Measurements from ENCODE around the gene DDX51.
"Not testable (repeated sequence)": the region's sequence is repeated elsewhere in the genome, so short reads cannot be mapped to it uniquely, and the experiment has no call there.

The DDX51 gene

DNA sequence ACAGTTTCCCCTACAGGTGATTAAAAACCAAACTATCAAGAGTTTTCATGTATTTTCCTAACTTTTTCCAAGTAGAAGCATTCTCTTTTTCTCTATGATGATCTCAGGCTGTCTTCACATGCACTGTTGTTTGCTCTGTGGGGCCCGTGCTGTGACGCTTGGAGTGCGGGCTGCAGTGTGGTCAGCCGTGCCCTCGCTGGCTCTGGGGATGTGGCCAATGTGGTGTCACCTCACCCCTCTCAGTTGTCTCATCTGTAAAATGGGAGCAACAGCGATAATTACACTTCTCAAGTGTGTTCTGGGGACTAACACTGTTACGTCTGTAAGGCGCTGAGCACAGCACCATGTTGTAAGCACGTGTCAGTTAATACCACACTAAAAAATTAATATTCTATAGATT lies 28.6 kb downstream of the DDX51 start:
- no peak for DNase-seq (ENCODE audit: low read depth)
- Histone ChIP-seq H3K36me3 (ENCODE audit: control insufficient read depth, insufficient read depth, low read length, severe bottlenecking) (peaks cover 83% of the 10 kb centered on the region), H3K4me1 (ENCODE audit: control insufficient read depth, insufficient read depth, low read length) (no peaks in the 10 kb centered on the region), H3K27me3 (replicated peaks; ENCODE audit: control insufficient read depth, insufficient read depth, low read length) (no peaks in the 10 kb centered on the region), H3K9ac (ENCODE audit: low read length) (no peak overlapping the region), H3K9me3 (ENCODE audit: control insufficient read depth, low read length) (no peaks in the 10 kb centered on the region), H3K4me3 (ENCODE audit: low read length) (no peak overlapping the region)

DNA sequence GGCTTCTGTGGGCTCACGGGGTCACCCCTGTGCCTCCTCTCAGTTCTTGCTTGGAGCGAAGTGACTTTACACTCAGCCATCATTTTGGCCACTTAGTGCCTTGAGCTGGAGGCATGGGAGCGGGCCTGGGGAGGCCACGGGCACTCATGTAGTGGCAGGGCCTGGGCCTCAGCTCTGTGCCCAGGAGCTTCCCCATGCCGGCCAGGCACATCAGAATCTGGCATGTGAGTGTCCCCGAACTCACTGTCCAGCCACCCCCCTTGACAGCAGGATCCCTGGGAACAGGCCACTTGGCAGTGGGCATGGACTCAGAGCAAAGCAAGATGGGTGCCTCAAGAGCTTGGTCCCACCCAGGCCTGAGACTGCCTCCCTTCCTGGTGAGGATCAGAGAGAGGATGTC lies 29.5 kb downstream of the DDX51 start:
- Histone ChIP-seq H3K9ac (ENCODE audit: low read length) (no peak overlapping the region), H3K36me3 (ENCODE audit: control insufficient read depth, insufficient read depth, low read length, severe bottlenecking) (peaks cover 81% of the 10 kb centered on the region), H3K27me3 (replicated peaks; ENCODE audit: control insufficient read depth, insufficient read depth, low read length) (no peaks in the 10 kb centered on the region), H3K9me3 (ENCODE audit: control insufficient read depth, low read length) (no peaks in the 10 kb centered on the region), H3K4me3 (ENCODE audit: low read length) (no peak overlapping the region), H3K4me1 (ENCODE audit: control insufficient read depth, insufficient read depth, low read length) (no peaks in the 10 kb centered on the region)
- DNase-seq (ENCODE audit: low read depth): no peak

DNA sequence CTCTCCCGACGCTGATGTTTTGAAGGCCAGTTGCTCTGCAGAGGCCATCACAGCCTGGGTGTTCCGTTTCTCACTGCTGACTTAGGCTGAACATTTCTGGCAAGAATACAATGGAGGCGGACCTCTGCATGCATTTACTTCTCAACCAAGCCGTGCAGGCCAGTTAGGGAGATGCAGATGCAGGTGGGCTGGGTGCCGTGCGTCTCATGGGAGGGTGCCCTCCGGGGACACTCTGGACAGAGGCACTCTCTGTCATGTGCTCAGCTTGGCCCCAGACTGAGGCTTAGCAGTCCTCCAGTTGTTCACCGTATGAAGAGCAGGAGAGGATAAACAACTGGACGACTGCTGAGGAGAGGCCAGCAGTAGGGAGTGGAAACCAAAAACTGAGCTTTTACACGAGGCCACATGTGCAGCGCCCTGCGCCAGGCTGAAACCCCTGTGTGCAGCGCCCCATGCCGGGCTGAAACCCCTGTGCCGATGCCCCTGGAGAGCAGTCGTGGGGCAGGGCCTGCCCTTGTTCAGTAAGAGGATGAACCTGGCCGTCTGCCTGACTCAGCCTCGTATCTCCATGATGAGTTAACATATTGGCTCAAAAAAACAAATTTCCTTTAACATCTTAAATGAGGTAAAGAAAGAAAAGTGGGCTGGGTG lies 32.3 kb downstream of the DDX51 start:
- Histone ChIP-seq H3K9me3 (ENCODE audit: control insufficient read depth, low read length) (no peaks in the 10 kb centered on the region), H3K36me3 (ENCODE audit: control insufficient read depth, insufficient read depth, low read length, severe bottlenecking) (peaks cover 73% of the 10 kb centered on the region), H3K9ac (ENCODE audit: low read length) (no peak overlapping the region), H3K4me1 (ENCODE audit: control insufficient read depth, insufficient read depth, low read length) (no peaks in the 10 kb centered on the region), H3K4me3 (ENCODE audit: low read length) (no peak overlapping the region), H3K27me3 (replicated peaks; ENCODE audit: control insufficient read depth, insufficient read depth, low read length) (no peaks in the 10 kb centered on the region)
- no peak for DNase-seq (ENCODE audit: low read depth)

DNA sequence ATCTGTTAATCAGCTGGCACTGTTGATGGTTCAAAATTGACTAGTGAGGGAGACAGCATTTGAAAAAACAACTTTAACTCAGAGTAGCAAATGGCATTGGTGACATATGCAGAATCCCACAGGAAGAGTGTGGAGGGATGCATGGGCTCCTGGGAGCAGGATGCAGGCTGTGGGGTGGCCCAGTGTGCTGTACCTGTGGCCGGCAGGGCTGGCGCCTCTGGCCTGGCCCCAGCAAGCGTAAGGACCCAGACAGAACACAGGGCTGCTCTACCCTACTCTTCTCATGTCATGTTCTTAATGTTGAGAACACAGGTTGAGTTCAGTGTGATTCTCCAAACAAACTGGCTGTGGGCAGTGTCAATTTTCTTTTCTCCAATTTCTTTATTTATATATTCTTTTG lies 33.4 kb downstream of the DDX51 start:
- Histone ChIP-seq H3K9ac (ENCODE audit: low read length) (no peak overlapping the region), H3K27me3 (replicated peaks; ENCODE audit: control insufficient read depth, insufficient read depth, low read length) (no peaks in the 10 kb centered on the region), H3K4me3 (ENCODE audit: low read length) (no peak overlapping the region), H3K9me3 (ENCODE audit: control insufficient read depth, low read length) (no peaks in the 10 kb centered on the region), H3K4me1 (ENCODE audit: control insufficient read depth, insufficient read depth, low read length) (no peaks in the 10 kb centered on the region), H3K36me3 (ENCODE audit: control insufficient read depth, insufficient read depth, low read length, severe bottlenecking) (peaks cover 68% of the 10 kb centered on the region)
- DNase-seq (ENCODE audit: low read depth): no peak

DNA sequence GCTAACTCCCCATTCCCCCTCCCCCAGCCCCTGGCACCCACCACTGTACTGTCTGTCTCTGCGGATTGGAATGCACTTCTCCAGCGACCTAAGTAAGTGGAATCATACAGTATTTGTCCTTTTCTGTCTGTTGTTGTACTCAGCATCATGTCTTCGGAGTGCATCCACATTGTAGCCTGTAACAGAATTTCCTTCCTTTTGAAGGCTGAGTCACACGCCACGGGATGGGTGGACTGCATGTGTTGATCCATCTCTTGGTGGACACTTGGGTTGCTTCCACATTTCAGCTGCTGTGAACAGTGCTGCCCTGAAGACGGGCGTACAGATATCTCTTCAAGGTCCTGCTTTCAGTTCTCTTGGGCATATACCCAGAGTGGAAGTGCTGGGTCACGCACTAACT lies 34.4 kb downstream of the DDX51 start:
- peaks cover 67% of the 10 kb centered on the region for H3K36me3 ChIP-seq (ENCODE audit: control insufficient read depth, insufficient read depth, low read length, severe bottlenecking)
- H3K4me1 ChIP-seq (ENCODE audit: control insufficient read depth, insufficient read depth, low read length): no peaks in the 10 kb centered on the region
- no peaks in the 10 kb centered on the region for H3K9me3 ChIP-seq (ENCODE audit: control insufficient read depth, low read length)
- H3K4me3 ChIP-seq (ENCODE audit: low read length): no peak overlapping the region
- no peak for DNase-seq (ENCODE audit: low read depth)
- H3K9ac ChIP-seq (ENCODE audit: low read length): no peak overlapping the region
- no peaks in the 10 kb centered on the region for H3K27me3 ChIP-seq (replicated peaks; ENCODE audit: control insufficient read depth, insufficient read depth, low read length)

DNA sequence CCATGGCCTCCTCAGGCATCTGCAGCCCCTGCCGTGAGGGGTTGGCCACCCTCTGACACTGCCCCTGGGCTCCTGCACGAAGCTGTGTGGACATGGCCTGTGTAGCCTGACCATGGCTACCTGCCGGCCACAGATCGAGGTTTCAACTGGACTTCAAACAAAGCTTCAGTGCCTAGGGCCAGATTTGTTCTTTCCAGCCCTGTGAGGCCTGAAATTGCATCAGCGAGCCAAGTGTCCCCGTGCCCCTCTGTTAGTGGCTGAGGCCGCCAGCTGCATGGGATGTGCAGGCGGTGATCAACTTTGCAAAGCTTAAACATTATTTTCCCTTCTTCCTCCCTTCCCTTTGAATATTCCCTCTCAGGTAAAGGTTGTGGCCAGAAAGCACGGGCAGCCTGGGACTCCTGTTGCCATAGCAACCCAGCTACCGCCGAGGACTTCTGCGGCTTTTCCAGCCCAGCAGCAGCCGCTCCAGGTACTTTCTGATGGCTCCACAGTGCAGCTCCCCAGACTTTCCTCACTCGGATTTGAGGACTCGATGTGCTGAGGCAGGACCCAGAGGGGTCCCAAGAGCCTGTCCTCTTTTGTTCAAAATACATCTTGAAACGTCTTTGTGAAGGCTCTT lies 35.8 kb downstream of the DDX51 start:
- no peaks in the 10 kb centered on the region for H3K27me3 ChIP-seq (replicated peaks; ENCODE audit: control insufficient read depth, insufficient read depth, low read length)
- peaks cover 58% of the 10 kb centered on the region for H3K36me3 ChIP-seq (ENCODE audit: control insufficient read depth, insufficient read depth, low read length, severe bottlenecking)
- no peaks in the 10 kb centered on the region for H3K9me3 ChIP-seq (ENCODE audit: control insufficient read depth, low read length)
- DNase-seq (ENCODE audit: low read depth): no peak
- H3K4me1 ChIP-seq (ENCODE audit: control insufficient read depth, insufficient read depth, low read length): no peaks in the 10 kb centered on the region
- no peak overlapping the region for H3K9ac ChIP-seq (ENCODE audit: low read length)
- no peak overlapping the region for H3K4me3 ChIP-seq (ENCODE audit: low read length)

DNA sequence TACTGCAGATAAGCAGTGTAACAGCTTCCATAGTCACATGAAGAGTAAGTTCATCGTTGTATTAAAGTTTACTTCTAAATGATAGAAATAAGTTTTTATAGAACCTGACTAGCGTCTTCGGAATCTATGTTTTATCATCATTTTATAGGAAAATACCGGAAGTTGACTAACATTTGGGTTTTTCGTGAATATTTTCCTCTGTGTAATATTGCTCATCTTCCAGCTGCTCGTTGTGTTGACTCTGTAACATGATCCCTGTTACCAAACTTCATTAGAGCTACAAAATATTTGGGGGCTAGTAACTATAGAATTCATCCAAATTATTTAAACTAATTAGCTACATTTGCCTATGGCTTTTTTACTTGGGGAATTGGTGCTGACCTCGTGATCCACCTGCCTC lies 37.2 kb downstream of the DDX51 start:
- no peak overlapping the region for H3K9ac ChIP-seq (ENCODE audit: low read length)
- no peaks in the 10 kb centered on the region for H3K27me3 ChIP-seq (replicated peaks; ENCODE audit: control insufficient read depth, insufficient read depth, low read length)
- H3K9me3 ChIP-seq (ENCODE audit: control insufficient read depth, low read length): no peaks in the 10 kb centered on the region
- no peaks in the 10 kb centered on the region for H3K4me1 ChIP-seq (ENCODE audit: control insufficient read depth, insufficient read depth, low read length)
- peaks cover 60% of the 10 kb centered on the region for H3K36me3 ChIP-seq (ENCODE audit: control insufficient read depth, insufficient read depth, low read length, severe bottlenecking)
- H3K4me3 ChIP-seq (ENCODE audit: low read length): no peak overlapping the region
- DNase-seq (ENCODE audit: low read depth): peak; percentile 25

- Histone ChIP-seq H3K36me3 (ENCODE audit: control insufficient read depth, insufficient read depth, low read length, severe bottlenecking) (peaks cover 56% of the 10 kb centered on the region), H3K9me3 (ENCODE audit: control insufficient read depth, low read length) (no peaks in the 10 kb centered on the region), H3K4me3 (ENCODE audit: low read length) (no peak overlapping the region), H3K27me3 (replicated peaks; ENCODE audit: control insufficient read depth, insufficient read depth, low read length) (no peaks in the 10 kb centered on the region), H3K4me1 (ENCODE audit: control insufficient read depth, insufficient read depth, low read length) (no peaks in the 10 kb centered on the region), H3K9ac (ENCODE audit: low read length) (no peak overlapping the region)
- DNase-seq (ENCODE audit: low read depth): no peak
Observed at GRCh38 chr12:132105467-132105866, 38.7 kb downstream of the DDX51 start.

GRCh38 chr12:132103542-132104308 lies 40.4 kb downstream of the DDX51 start:
- Histone ChIP-seq H3K4me3 (ENCODE audit: low read length) (no peak overlapping the region), H3K27me3 (replicated peaks; ENCODE audit: control insufficient read depth, insufficient read depth, low read length) (no peaks in the 10 kb centered on the region), H3K36me3 (ENCODE audit: control insufficient read depth, insufficient read depth, low read length, severe bottlenecking) (peaks cover 60% of the 10 kb centered on the region), H3K4me1 (ENCODE audit: control insufficient read depth, insufficient read depth, low read length) (no peaks in the 10 kb centered on the region), H3K9me3 (ENCODE audit: control insufficient read depth, low read length) (no peaks in the 10 kb centered on the region), H3K9ac (ENCODE audit: low read length) (no peak overlapping the region)
- no peak for DNase-seq (ENCODE audit: low read depth)

DNA sequence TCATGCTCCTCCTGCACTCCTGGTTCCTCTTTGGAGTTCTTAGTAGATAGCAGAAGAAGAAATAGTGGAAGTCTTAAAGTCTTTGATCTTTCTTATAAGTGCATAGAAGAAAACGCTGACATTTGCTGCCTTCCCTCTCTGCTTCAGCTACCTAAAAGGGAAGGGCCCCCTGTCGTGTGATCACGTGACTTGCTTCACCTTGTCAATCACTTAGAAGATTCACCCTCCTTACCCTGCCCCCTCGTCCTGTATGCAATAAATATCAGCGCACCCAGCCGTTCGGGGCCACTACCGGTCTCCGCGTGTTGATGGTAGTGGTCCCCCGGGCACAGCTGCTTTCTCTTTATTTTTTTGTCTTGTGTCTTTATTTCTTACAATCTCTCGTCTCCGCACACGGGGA lies 41.0 kb downstream of the DDX51 start:
- DNase-seq (ENCODE audit: low read depth); H3K4me1 ChIP-seq (ENCODE audit: control insufficient read depth, insufficient read depth, low read length); H3K4me3 ChIP-seq (ENCODE audit: low read length); H3K27me3 ChIP-seq (replicated peaks; ENCODE audit: control insufficient read depth, insufficient read depth, low read length); H3K9ac ChIP-seq (ENCODE audit: low read length); H3K9me3 ChIP-seq (ENCODE audit: control insufficient read depth, low read length): not testable (repeated sequence)
- peaks cover 57% of the 10 kb centered on the region for H3K36me3 ChIP-seq (ENCODE audit: control insufficient read depth, insufficient read depth, low read length, severe bottlenecking)

DNA sequence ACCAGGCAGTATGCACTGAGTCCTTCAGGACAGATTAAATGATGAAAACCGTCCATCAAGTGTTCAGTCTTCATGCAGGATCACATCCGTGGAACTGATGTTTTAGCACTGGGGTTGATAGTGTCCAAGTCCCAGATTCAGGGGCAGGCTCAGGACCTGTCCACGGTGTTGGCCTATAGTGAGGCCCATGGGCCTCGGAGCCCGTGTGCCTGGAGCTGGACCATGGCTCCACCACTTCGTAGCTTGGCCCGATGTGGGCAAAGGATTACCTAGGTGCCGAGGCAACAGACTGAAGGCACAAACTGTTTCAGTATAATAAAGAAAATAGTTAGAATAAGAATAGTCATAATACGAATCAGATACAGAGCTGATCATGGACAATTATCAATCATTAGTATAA lies 41.8 kb downstream of the DDX51 start:
- H3K4me1 ChIP-seq (ENCODE audit: control insufficient read depth, insufficient read depth, low read length): no peaks in the 10 kb centered on the region
- no peaks in the 10 kb centered on the region for H3K9me3 ChIP-seq (ENCODE audit: control insufficient read depth, low read length)
- DNase-seq (ENCODE audit: low read depth): no peak
- no peak overlapping the region for H3K4me3 ChIP-seq (ENCODE audit: low read length)
- peaks cover 61% of the 10 kb centered on the region for H3K36me3 ChIP-seq (ENCODE audit: control insufficient read depth, insufficient read depth, low read length, severe bottlenecking)
- H3K9ac ChIP-seq (ENCODE audit: low read length): no peak overlapping the region
- H3K27me3 ChIP-seq (replicated peaks; ENCODE audit: control insufficient read depth, insufficient read depth, low read length): no peaks in the 10 kb centered on the region

All from adipocyte (in vitro differentiated cells).